GM12878 (cell line): ENCODE data around the gene PCDH15. TPM values are rescaled to one million over a fixed set of nuclear protein-coding genes. Genes with fewer than 3 reads are reported as not detected.

Experiments
- ATAC-seq: fragments of 200-7000 bp; cut with Tn5 transposase; 3 replicates; pipeline ENCODE4 v1.9.1; 2020; ENCODE audit warnings: mild to moderate bottlenecking, moderate library complexity
- BruUV-seq: library from RNA; stranded (reverse); fragments of 400-500 nt; replicated peaks from 2 replicates; lab custom pipeline; 2021; lab: Mats Ljungman, UMichigan
- CTCF ChIA-PET: fragments of 300-600 bp; sonication (Branson Sonifier 250); formaldehyde crosslinking; extraction: SDS; loops from one replicate; lab custom pipeline; 2021; ENCODE audit warnings: inconsistent platforms; lab: Yijun Ruan, JAX
- POLR2A ChIA-PET: fragments of 350-600 bp; formaldehyde crosslinking; extraction: SDS; loops from one replicate; lab custom pipeline; 2021; ENCODE audit warnings: inconsistent platforms; lab: Charles Lee
- RAD21 ChIA-PET: fragments of 300-600 bp; sonication (Branson Sonifier 250); formaldehyde crosslinking; loops from one replicate; lab custom pipeline; 2023; ENCODE audit warnings: antibody characterized with exemption; ENCODE audit not compliant: unreplicated experiment; lab: Charles Lee
- SMC1A ChIA-PET: fragments of 300-600 bp; sonication (Branson Sonifier 250); formaldehyde crosslinking; loops from one replicate; lab custom pipeline; 2023; ENCODE audit not compliant: unreplicated experiment, uncharacterized antibody; lab: Charles Lee
- DNase-seq: peaks from one replicate; pipeline ENCODE4 v3.0.0-alpha.2; 2011; ENCODE audit warnings: low read depth, low spot score
- FAIRE-seq: peaks from 3 replicates; lab custom pipeline; 2011; peaks lifted over from hg19 to GRCh38; lab: Jason Lieb, UNC
- H2AFZ ChIP-seq: 2 replicates; pipeline ENCODE4 v1.6.0; 2011; ENCODE audit warnings: low read depth, low read length, control low read depth; ENCODE audit not compliant: control insufficient read depth
- H3K27ac ChIP-seq: 2 replicates; pipeline ENCODE4 v1.5.1; 2011; ENCODE audit warnings: control low read depth; ENCODE audit not compliant: control insufficient read depth, insufficient read depth
- H3K27me3 ChIP-seq, 2 experiments: replicated peaks in 1 of 2; 2 replicates each; pipeline versions ENCODE4 v1.6.0 to v1.6.1; 2011; ENCODE audit warnings: low read length in 1 of 2; ENCODE audit not compliant: control insufficient read depth in 2 of 2, insufficient read depth in 2 of 2
- H3K36me3 ChIP-seq, 2 experiments: 2 replicates each; pipeline ENCODE4 v1.5.1; 2011; ENCODE audit warnings: low read length in 1 of 2; ENCODE audit not compliant: control insufficient read depth in 2 of 2, insufficient read depth in 2 of 2
- H3K4me1 ChIP-seq: 2 replicates; pipeline ENCODE4 v1.6.1; 2011; ENCODE audit warnings: mild to moderate bottlenecking, low read length, moderate library complexity, mixed read lengths; ENCODE audit not compliant: control insufficient read depth, insufficient read depth
- H3K4me2 ChIP-seq: 2 replicates; pipeline ENCODE4 v1.6.0; 2011; ENCODE audit warnings: control low read depth; ENCODE audit not compliant: control insufficient read depth, insufficient read depth
- H3K4me3 ChIP-seq: fragments of 200-600 bp; sonication (generic); 2 replicates; pipeline ENCODE4 v1.5.1; 2016
- H3K79me2 ChIP-seq: 2 replicates; pipeline ENCODE4 v1.6.0; 2011; ENCODE audit warnings: low read length; ENCODE audit not compliant: control insufficient read depth, insufficient read depth
- H3K9ac ChIP-seq: 2 replicates; pipeline ENCODE4 v1.8.0; 2011; ENCODE audit warnings: low read length, control low read depth, mixed read lengths; ENCODE audit not compliant: control insufficient read depth, insufficient read depth
- H3K9me3 ChIP-seq: replicated peaks from 3 replicates; pipeline ENCODE4 v1.5.1; 2011; ENCODE audit warnings: mild to moderate bottlenecking, low read length; ENCODE audit not compliant: control insufficient read depth, insufficient read depth
- H4K20me1 ChIP-seq: 2 replicates; pipeline ENCODE4 v1.6.0; 2011; ENCODE audit not compliant: control insufficient read depth, insufficient read depth
- ATF2 ChIP-seq: IDR thresholded peaks from 2 replicates; pipeline ENCODE4 v1.6.1; 2012; ENCODE audit warnings: low read length, inconsistent platforms
- CHD4 ChIP-seq: fragments of 200-600 bp; sonication (generic); IDR thresholded peaks from 2 replicates; pipeline ENCODE4 v1.6.1; 2016; ENCODE audit warnings: mild to moderate bottlenecking
- ELK1 ChIP-seq: IDR thresholded peaks from 2 replicates; pipeline ENCODE4 v1.6.1; 2012; ENCODE audit warnings: low read depth, low read length, improper control_type of control experiment
- MAX ChIP-seq: IDR thresholded peaks from 2 replicates; pipeline ENCODE4 v1.6.1; 2012; ENCODE audit warnings: low read depth, low read length, improper control_type of control experiment
- MYC ChIP-seq: IDR thresholded peaks from 2 replicates; pipeline ENCODE4 v1.6.1; 2011; ENCODE audit warnings: mild to moderate bottlenecking, low read length, moderate library complexity, inconsistent platforms; ENCODE audit not compliant: insufficient read depth, insufficient replicate concordance, insufficient read length, severe bottlenecking
- POLR2AphosphoS5 ChIP-seq: IDR thresholded peaks from 2 replicates; pipeline ENCODE4 v1.6.1; 2011; ENCODE audit warnings: mild to moderate bottlenecking, low read length, inconsistent platforms
- ZBED1 ChIP-seq: IDR thresholded peaks from 2 replicates; pipeline ENCODE4 v1.6.1; 2016; ENCODE audit warnings: borderline replicate concordance
- WGBS: methylation state at CpG from one replicate; pipeline ENCODE4 v1.1.6; 2016; ENCODE audit warnings: low lambda C conversion rate; ENCODE audit not compliant: insufficient replicate concordance, insufficient coverage; ENCODE audit errors: missing lambda C conversion rate; 5-methylcytosine and 5-hydroxymethylcytosine counted together
- in situ Hi-C: fragments of 300-500 bp; cut with MboI; formaldehyde crosslinking; loops from 9 replicates; pipeline ENCODE4 v1.14.3; 2018; ENCODE audit warnings: mixed read lengths
- intact Hi-C: fragments of 100-400 bp; cut with micrococcal nuclease; formaldehyde crosslinking; loops from one replicate; pipeline ENCODE4 v1.14.2; 2022; ENCODE audit not compliant: unreplicated experiment
- polyA plus RNA-seq, 11 experiments: library from polyadenylated mRNA; depleted of rRNA in 4 of 11; unstranded in 6 of 11; stranded (reverse) in 5 of 11; fragments of >200 nt; fragmentation: Nextera tagmentation in 4 of 11; fragmentation: Illumina TruSeq in 1 of 11; extraction: Ambion mirVana in 4 of 11; extraction: Trizol in 1 of 11; gene quantifications; 1 replicate in 1 of 11; 2 replicates in 10 of 11; pipeline versions ENCODE4 v1.2.1 to v1.2.3, GENCODE V29; 2011 to 2016; ENCODE audit warnings: inconsistent platforms in 2 of 11, missing spikeins in 2 of 11, low read depth in 1 of 11
- total RNA-seq, 4 experiments: library from RNA; depleted of rRNA in 3 of 4; stranded (reverse); fragments of >200 nt in 3 of 4; fragmentation: Illumina TruSeq in 1 of 4; extraction: Trizol in 1 of 4; gene quantifications; 2 replicates each; pipeline versions ENCODE4 v1.2.1 to v1.2.3, GENCODE V29; 2013 to 2021

Gene PCDH15
- total and polyA plus RNA-seq, 10 of the 15 experiments (the other 5 are each of a cell fraction or from before 2014, with no cell fraction given) = 0.03 to 0.52 (median 0.07) TPM; not detected in 6

GRCh38 chr10:53909791-53910190 lies 891.2 kb downstream of the PCDH15 start (continued):
- no peak for TF ChIP-seq ATF2
- TF ChIP-seq MAX = no peak

- Histone ChIP-seq H3K4me1 (no peaks in the 10 kb centered on the region), H3K9ac (no peak overlapping the region), H3K27me3 (no peaks in the 10 kb centered on the region), H3K4me3 (no peak overlapping the region), H4K20me1 (no peaks in the 10 kb centered on the region), H2AFZ (no peak overlapping the region), H3K27ac (no peak overlapping the region), H3K36me3 (no peaks in the 10 kb centered on the region), H3K79me2 (no peaks in the 10 kb centered on the region), H3K4me2 (no peak overlapping the region), H3K9me3 (no peaks in the 10 kb centered on the region)
- no peak for ATAC-seq
- no TSS peak for BruUV-seq
- ChIA-PET RAD21 (no interaction called here), SMC1A (interaction anchor here (0.6 to 0.9 kb wide), 2 partner anchors 16 to 1215 kb away, joined by 3 read pairs; no protein-coding TSS in a partner anchor), POLR2A (interaction anchor here (0.7 kb wide), 1 partner anchor 49 kb away, joined by 4 read pairs; no protein-coding TSS in a partner anchor), CTCF (interaction anchor here (0.6 kb wide), 1 partner anchor 30 kb away, joined by 3 read pairs; no protein-coding TSS in a partner anchor)
- TF ChIP-seq ZBED1 (no peak), MYC (no peak), POLR2AphosphoS5 (no peak), CHD4 (no peak), ELK1 (no peak)
- 30% methylated on average over 7 of the region's 7 CpGs for WGBS
- intact Hi-C loops = no loop called here
- no peak for DNase-seq
- FAIRE-seq = no peak
- in situ Hi-C loops = no loop called here
Measured at GRCh38 chr10:53904506-53905241, 896.4 kb downstream of the PCDH15 start.
